Muscle layer of colon (tissue), 2 donors: ENCODE data around the gene HIPK1.

Experiments used
- H3K27ac ChIP-seq: one replicate; pipeline ENCODE4 v1.7.0; 2013; ENCODE audit warnings: low read depth, mild to moderate bottlenecking, low read length, moderate library complexity
- H3K27me3 ChIP-seq, 2 donors: one replicate each; pipeline ENCODE4 v1.7.0; 2013; ENCODE audit warnings: low read length in 2 of 2, mild to moderate bottlenecking in 2 of 2; ENCODE audit not compliant: insufficient read depth in 2 of 2, control insufficient read depth in 1 of 2
- H3K36me3 ChIP-seq: one replicate; pipeline ENCODE4 v1.7.0; 2013; ENCODE audit warnings: mild to moderate bottlenecking, low read length; ENCODE audit not compliant: insufficient read depth
- H3K4me1 ChIP-seq: one replicate; pipeline ENCODE4 v1.7.0; 2013; ENCODE audit warnings: mild to moderate bottlenecking, low read length; ENCODE audit not compliant: insufficient read depth
- H3K4me3 ChIP-seq, 2 donors: one replicate each; pipeline ENCODE4 v1.7.0; 2013; ENCODE audit warnings: low read length in 2 of 2, low read depth in 1 of 2, mild to moderate bottlenecking in 1 of 2, moderate library complexity in 1 of 2
- H3K9ac ChIP-seq: one replicate; pipeline ENCODE4 v1.7.0; 2013; ENCODE audit warnings: low read length
- H3K9me3 ChIP-seq: one replicate; pipeline ENCODE4 v1.7.0; 2013; ENCODE audit warnings: mild to moderate bottlenecking, low read length
- donor health status: abdominal sarcoma.
- donor health status: Adenocarcinoma of cecum.

HIPK1 gene

DNA sequence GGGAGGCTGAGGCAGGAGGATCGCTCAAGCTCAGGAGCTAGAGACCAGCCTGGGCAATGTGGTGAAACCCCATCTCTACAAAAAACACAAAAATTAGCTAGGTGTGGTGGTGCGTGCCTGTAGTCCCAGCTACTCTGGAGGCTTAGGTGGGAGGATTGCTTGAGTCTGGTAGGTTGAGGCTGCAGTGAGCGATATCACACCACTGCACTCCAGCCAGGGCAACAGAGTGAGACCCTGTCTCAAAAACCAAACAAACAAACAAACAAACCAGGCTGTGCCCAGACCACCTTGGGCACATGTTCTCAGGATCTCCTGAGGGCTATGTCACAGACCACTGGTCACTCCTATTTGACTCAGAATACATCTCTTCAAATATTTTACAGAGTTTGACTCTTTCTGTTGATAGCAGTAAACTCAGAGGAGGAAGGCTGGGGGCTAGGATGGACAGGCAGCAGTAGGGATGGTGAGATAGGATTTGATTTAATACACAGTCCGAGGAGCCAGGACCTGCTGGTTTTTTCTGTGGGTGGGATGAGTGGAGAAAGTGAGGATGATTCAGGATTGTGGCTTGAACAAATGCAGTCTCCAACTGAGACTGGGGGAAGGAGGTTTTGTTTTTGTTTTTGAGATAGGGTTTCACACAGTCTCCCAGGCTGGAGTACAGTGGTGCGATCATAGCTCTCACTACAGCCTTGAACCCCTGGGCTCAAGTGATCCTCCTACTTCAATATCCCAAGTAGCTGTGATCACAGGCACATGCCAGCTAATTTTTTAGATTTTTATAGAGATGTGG, 96.7 kb downstream of the HIPK1 start:
- Histone ChIP-seq H3K36me3 (no peaks in the 10 kb centered on the region), H3K9me3 (no peaks in the 10 kb centered on the region), H3K9ac (no peak overlapping the region)

DNA sequence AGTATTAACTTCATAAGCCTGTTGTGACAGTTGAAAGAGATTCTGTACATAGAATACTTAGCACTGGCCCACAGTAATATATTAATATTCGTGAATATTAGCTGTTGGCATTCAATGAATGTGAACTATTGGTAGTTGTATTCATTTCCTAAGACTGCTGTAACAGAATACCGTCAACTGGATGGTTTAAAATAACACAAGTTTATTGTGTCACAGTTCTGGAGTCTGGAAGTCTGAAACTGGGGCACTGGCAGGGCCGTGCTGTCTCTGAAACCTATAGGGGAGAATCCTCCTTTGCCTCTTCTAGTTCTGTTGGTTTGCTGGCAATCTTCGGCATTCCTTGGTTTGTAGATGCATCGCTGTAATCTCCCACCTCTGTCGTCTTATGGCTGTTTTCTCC, 97.7 kb downstream of the HIPK1 start:
- H3K27ac ChIP-seq = no peak overlapping the region
- no peaks in the 10 kb centered on the region for H3K4me1 ChIP-seq
- no peaks in the 10 kb centered on the region for H3K27me3 ChIP-seq
- no peak overlapping the region for H3K4me3 ChIP-seq
- H3K9me3 ChIP-seq = no peaks in the 10 kb centered on the region
- H3K36me3 ChIP-seq = no peaks in the 10 kb centered on the region
- no peak overlapping the region for H3K9ac ChIP-seq

More for the DNA sequence above, 96.7 kb downstream of the HIPK1 start:
- Histone ChIP-seq H3K27me3 (no peaks in the 10 kb centered on the region), H3K4me1 (no peaks in the 10 kb centered on the region), H3K27ac (no peak overlapping the region), H3K4me3 (no peak overlapping the region)
